Liver (tissue), 5 donors: Measurements from ENCODE around the gene TRAPPC6A. TPM values are rescaled to one million over a fixed set of nuclear protein-coding genes. Genes with fewer than 3 reads are reported as not detected.

Experiments
- CTCF ChIP-seq: fragments of 150-350 bp; IDR thresholded peaks from 2 replicates; pipeline ENCODE4 v1.5.1; 2017; ENCODE audit warnings: improper control_type of control experiment, low read depth, low read length; ENCODE audit not compliant: missing input control
- polyA plus RNA-seq, 2 donors: library from polyadenylated mRNA; stranded (reverse) in 1 of 2; unstranded in 1 of 2; fragments of 200-250 nt in 1 of 2; fragments of >200 nt in 1 of 2; fragmentation: Nextera tagmentation in 1 of 2; extraction: Ambion mirVana in 1 of 2; gene quantifications; one replicate each; pipeline versions ENCODE4 v1.2.1 to v1.2.3, GENCODE V29; 2013 to 2015
- total RNA-seq, 2 donors: library from RNA; depleted of rRNA; stranded (reverse); fragments of >200 nt; gene quantifications; one replicate each; pipeline ENCODE4 v1.2.3, GENCODE V29; 2014
- donor health status: healthy.
- donor health status: healthy.
- donor health status: healthy.

Gene TRAPPC6A
- total and polyA plus RNA-seq, 4 donors, result 14.8 to 52.2 (median 28.6) TPM

GRCh38 chr19:45113628-45114027, 64.4 kb downstream of the TRAPPC6A start (continued):
- TF ChIP-seq CTCF, result no peak

Other genes with a start within 250 kb of the TRAPPC6A start
- gene APOC4, start 236.0 kb downstream of the TRAPPC6A start, total RNA-seq, result 100 to 1,000 TPM in 1 of 2 donors, 1 to 10 TPM in 1; 1.0 to 131 TPM
- 100 to 1,000 TPM; 418 to 420 TPM for gene APOC4, start 236.0 kb downstream of the TRAPPC6A start, polyA plus RNA-seq
- 1,000 to 10,000 TPM in 1 of 2 donors, 100 to 1,000 TPM in 1; 660 to 1,200 TPM for gene APOC2, start 232.2 kb downstream of the TRAPPC6A start, total RNA-seq
- 1,000 to 10,000 TPM; 2,878 to 3,399 TPM for gene APOC2, start 232.2 kb downstream of the TRAPPC6A start, polyA plus RNA-seq
- 10 to 100 TPM; 46.2 to 56.7 TPM for gene CLPTM1, start 222.9 kb downstream of the TRAPPC6A start, total RNA-seq
- gene CLPTM1, start 222.9 kb downstream of the TRAPPC6A start, polyA plus RNA-seq, result 10 to 100 TPM; 35.8 to 94.5 TPM
- gene RELB, start 176.8 kb downstream of the TRAPPC6A start, total RNA-seq, result 1 to 10 TPM; 2.2 to 4.9 TPM
- 1 to 10 TPM; 1.4 to 3.1 TPM for gene RELB, start 176.8 kb downstream of the TRAPPC6A start, polyA plus RNA-seq
- gene CLASRP, start 139.2 kb downstream of the TRAPPC6A start, total RNA-seq, result 10 to 100 TPM; 13.0 to 44.3 TPM
- 10 to 100 TPM in 1 of 2 donors, 1 to 10 TPM in 1; 9.0 to 12.6 TPM for gene CLASRP, start 139.2 kb downstream of the TRAPPC6A start, polyA plus RNA-seq
- gene ZNF296, start 101.8 kb downstream of the TRAPPC6A start, total RNA-seq, result under 1 TPM; 0.17 to 0.42 TPM
- under 1 TPM in 1 of 2 donors, not detected in 1; 0.16 TPM for gene ZNF296, start 101.8 kb downstream of the TRAPPC6A start, polyA plus RNA-seq
- 10 to 100 TPM; 10.0 to 16.2 TPM for gene GEMIN7, start 99.0 kb downstream of the TRAPPC6A start, total RNA-seq
- gene GEMIN7, start 99.0 kb downstream of the TRAPPC6A start, polyA plus RNA-seq, result 10 to 100 TPM; 22.7 to 25.2 TPM
- 10 to 100 TPM in 1 of 2 donors, 1 to 10 TPM in 1; 9.8 to 10.4 TPM for gene PPP1R37, start 85.1 kb downstream of the TRAPPC6A start, total RNA-seq
- 1 to 10 TPM; 1.8 to 8.7 TPM for gene PPP1R37, start 85.1 kb downstream of the TRAPPC6A start, polyA plus RNA-seq
- not detected for gene NKPD1, start 17.3 kb downstream of the TRAPPC6A start, total RNA-seq
- gene NKPD1, start 17.3 kb downstream of the TRAPPC6A start, polyA plus RNA-seq, result not detected
- 1 to 10 TPM; 2.7 to 4.6 TPM for gene BLOC1S3, start 547 bp upstream of the TRAPPC6A start, total RNA-seq
- gene BLOC1S3, start 547 bp upstream of the TRAPPC6A start, polyA plus RNA-seq, result 1 to 10 TPM; 4.1 to 4.3 TPM
- 1 to 10 TPM; 4.0 to 7.3 TPM for gene EXOC3L2, start 67.2 kb upstream of the TRAPPC6A start, total RNA-seq
- 1 to 10 TPM; 1.3 to 4.2 TPM for gene EXOC3L2, start 67.2 kb upstream of the TRAPPC6A start, polyA plus RNA-seq
- 1 to 10 TPM; 3.5 to 8.6 TPM for gene MARK4, start 73.0 kb upstream of the TRAPPC6A start, total RNA-seq
- gene MARK4, start 73.0 kb upstream of the TRAPPC6A start, polyA plus RNA-seq, result 10 to 100 TPM in 1 of 2 donors, 1 to 10 TPM in 1; 3.5 to 11.1 TPM
- gene CKM, start 144.6 kb upstream of the TRAPPC6A start, total RNA-seq, result under 1 TPM; 0.17 to 0.37 TPM
- under 1 TPM in 1 of 2 donors, not detected in 1; 0.05 TPM for gene CKM, start 144.6 kb upstream of the TRAPPC6A start, polyA plus RNA-seq
- 1 to 10 TPM in 1 of 2 donors, under 1 TPM in 1; 0.08 to 1.3 TPM for gene KLC3, start 162.5 kb upstream of the TRAPPC6A start, total RNA-seq
- under 1 TPM in 1 of 2 donors, not detected in 1; 0.08 TPM for gene KLC3, start 162.5 kb upstream of the TRAPPC6A start, polyA plus RNA-seq
- gene ERCC2, start 192.3 kb upstream of the TRAPPC6A start, total RNA-seq, result 1 to 10 TPM; 8.3 to 8.7 TPM
- 1 to 10 TPM; 3.3 to 8.2 TPM for gene ERCC2, start 192.3 kb upstream of the TRAPPC6A start, polyA plus RNA-seq
- gene PPP1R13L, start 226.8 kb upstream of the TRAPPC6A start, total RNA-seq, result 1 to 10 TPM in 1 of 2 donors, under 1 TPM in 1; 0.51 to 6.5 TPM
- 1 to 10 TPM; 3.3 to 7.7 TPM for gene PPP1R13L, start 226.8 kb upstream of the TRAPPC6A start, polyA plus RNA-seq
- 1 to 10 TPM; 1.9 TPM for gene POLR1G, start 228.4 kb upstream of the TRAPPC6A start, total RNA-seq
- 1 to 10 TPM; 1.1 to 2.4 TPM for gene POLR1G, start 228.4 kb upstream of the TRAPPC6A start, polyA plus RNA-seq
- gene ERCC1, start 245.7 kb upstream of the TRAPPC6A start, total RNA-seq, result 10 to 100 TPM; 19.3 to 24.7 TPM
- gene ERCC1, start 245.7 kb upstream of the TRAPPC6A start, polyA plus RNA-seq, result 10 to 100 TPM; 19.2 to 28.7 TPM